NB4 (cell line): ENCODE results near the gene PNCK.

Experiments
- DNase-seq: peaks from one replicate; pipeline ENCODE4 v3.0.0; 2010; ENCODE audit warnings: low read depth
- H3K4me3 ChIP-seq: one replicate; pipeline ENCODE4 v1.5.1; 2011; ENCODE audit warnings: mild to moderate bottlenecking, low read depth, low read length, moderate library complexity
- MYC ChIP-seq: IDR thresholded peaks from 2 replicates; pipeline ENCODE4 v1.6.1; 2011; ENCODE audit warnings: low read depth, low read length
- POLR2A ChIP-seq: IDR thresholded peaks from 2 replicates; pipeline ENCODE4 v1.6.1; 2011; ENCODE audit warnings: mild to moderate bottlenecking; ENCODE audit not compliant: insufficient read length; ENCODE audit errors: extremely low read depth
- TF ChIP-seq, protein P1 (sequence below): IDR thresholded peaks from one replicate; pipeline ENCODE4 v1.5.1; 2012; ENCODE audit warnings: low read depth, low read length
- TF ChIP-seq, protein P2 (sequence below): IDR thresholded peaks from 2 replicates; pipeline ENCODE4 v1.6.1; 2011; ENCODE audit warnings: low read depth, low read length

The PNCK gene

DNA sequence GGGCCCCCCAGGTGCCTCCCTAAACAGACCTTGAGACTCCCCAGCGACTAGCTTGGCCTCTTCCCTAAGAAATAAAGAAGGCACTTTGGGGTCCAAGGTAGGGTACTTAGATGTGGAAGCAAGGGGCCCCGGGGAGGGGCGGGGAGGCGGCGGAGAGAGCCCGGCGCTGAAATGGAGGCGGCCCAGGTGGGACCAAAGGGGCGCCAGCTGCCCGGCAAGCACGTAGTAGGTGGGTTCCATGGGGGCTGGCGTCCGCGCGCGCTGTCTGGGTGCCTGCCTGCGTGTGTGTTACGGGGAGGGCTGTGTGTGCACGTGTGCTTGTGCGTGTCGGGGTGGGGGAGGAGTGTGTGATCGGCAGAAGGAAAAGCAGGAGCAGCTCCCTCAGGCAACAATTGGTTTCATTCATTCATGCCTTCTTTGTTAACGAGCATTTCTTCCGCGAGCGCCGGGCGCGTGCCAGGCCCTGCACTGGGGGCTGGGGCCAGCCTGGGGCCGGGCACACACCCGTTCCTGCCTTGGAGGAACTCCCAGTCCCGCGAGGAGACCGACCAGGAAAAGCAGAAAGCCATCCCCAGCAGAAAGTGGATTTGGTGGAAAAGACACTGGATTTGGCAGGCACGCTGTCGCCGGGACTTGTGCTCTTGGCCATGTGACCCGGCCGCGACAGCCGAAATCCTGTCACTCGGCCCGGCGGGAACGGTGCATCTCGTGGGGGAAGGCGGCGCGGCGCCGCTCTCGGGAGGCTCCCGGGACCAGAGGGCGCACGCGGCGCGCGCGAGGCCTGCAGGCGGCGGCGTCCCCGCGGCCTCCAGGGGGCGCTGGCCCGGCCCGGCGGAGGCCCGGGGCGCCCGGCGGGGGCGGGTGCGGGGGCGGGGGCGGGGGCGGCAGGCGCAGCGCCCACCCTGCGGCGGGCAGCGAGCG lies 29.9 kb downstream of the PNCK start:
- TF ChIP-seq, protein P1, sequence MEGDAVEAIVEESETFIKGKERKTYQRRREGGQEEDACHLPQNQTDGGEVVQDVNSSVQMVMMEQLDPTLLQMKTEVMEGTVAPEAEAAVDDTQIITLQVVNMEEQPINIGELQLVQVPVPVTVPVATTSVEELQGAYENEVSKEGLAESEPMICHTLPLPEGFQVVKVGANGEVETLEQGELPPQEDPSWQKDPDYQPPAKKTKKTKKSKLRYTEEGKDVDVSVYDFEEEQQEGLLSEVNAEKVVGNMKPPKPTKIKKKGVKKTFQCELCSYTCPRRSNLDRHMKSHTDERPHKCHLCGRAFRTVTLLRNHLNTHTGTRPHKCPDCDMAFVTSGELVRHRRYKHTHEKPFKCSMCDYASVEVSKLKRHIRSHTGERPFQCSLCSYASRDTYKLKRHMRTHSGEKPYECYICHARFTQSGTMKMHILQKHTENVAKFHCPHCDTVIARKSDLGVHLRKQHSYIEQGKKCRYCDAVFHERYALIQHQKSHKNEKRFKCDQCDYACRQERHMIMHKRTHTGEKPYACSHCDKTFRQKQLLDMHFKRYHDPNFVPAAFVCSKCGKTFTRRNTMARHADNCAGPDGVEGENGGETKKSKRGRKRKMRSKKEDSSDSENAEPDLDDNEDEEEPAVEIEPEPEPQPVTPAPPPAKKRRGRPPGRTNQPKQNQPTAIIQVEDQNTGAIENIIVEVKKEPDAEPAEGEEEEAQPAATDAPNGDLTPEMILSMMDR = no peak
- TF ChIP-seq, protein P2, sequence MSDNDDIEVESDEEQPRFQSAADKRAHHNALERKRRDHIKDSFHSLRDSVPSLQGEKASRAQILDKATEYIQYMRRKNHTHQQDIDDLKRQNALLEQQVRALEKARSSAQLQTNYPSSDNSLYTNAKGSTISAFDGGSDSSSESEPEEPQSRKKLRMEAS = no peak
- no peak for TF ChIP-seq POLR2A
- TF ChIP-seq MYC = no peak
- DNase-seq = peak; percentile 24
- H3K4me3 ChIP-seq = no peak overlapping the region

DNA sequence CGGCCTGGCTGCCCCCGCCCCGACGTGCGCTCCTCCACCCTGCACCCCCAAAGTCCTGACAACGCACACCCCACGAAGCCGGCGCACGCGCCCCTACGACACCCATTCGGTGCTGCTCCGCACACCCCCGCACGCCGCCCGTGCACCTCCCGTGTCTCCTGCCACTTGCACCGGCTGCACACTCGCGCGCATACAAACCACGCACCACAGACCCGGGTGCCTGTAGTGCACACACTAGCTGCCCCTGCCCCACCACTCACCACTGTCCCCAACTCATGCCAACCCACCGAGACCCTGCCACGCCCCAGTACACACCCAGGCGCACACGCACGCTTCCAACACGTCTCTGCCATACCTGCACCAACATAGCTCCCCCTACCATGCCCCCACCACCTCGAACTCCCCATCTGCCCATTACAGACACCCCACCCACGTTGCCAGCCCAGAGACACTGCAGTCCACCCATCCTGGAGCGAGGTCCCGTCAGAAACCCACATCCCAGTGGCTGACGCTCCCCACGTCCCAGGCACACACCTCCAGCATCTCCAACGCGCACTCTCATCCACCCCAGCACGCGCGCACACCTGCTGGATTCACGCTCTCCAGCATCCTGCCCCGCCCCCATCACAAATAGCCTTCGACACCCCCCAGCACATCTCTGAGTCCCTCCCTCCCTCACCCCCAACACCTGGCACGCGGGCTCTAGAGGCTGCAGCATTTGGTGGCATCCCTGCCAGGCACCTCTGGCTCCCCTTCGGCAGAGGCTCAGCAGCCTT lies 30.8 kb downstream of the PNCK start:
- no peak for DNase-seq
- H3K4me3 ChIP-seq = no peak overlapping the region
- TF ChIP-seq, protein P2 = no peak
- TF ChIP-seq POLR2A = no peak
- TF ChIP-seq, protein P1 = no peak
- TF ChIP-seq MYC = no peak

DNA sequence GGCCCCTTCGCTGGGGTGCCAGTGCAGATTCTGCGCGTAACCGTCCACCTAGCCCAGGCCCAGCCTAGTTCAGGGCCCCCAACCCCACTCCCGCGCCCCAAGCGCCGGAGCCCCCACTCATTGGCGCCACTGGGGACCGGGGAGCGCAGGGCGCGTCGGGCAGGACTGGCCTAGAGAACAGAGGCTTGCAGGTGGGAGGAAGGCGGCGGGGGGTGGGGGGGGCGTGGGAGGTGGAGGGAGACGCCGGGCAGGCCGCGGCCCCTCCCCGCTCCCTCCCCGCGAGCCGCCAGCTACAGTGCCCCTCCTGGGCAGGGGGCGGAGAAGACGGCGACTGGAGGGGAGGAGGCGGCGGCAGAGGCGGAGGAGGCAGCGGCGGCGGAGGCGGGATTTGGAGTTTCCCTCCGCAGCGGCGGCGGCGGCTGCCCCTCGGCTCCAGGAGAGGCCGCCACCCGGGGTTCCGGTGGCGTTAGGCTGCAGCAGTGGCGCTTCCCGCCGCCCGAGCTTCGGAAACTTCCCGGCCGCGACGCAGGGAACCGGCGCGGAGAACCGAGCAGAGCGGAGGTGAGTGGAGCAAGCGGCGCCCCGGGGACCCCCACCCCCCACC lies 31.5 kb downstream of the PNCK start:
- peak; percentile 45 for DNase-seq
- TF ChIP-seq MYC (no peak), POLR2A (no peak)
- TF ChIP-seq, protein P1 = no peak
- TF ChIP-seq, protein P2 = no peak
- H3K4me3 ChIP-seq = no peak overlapping the region

DNA sequence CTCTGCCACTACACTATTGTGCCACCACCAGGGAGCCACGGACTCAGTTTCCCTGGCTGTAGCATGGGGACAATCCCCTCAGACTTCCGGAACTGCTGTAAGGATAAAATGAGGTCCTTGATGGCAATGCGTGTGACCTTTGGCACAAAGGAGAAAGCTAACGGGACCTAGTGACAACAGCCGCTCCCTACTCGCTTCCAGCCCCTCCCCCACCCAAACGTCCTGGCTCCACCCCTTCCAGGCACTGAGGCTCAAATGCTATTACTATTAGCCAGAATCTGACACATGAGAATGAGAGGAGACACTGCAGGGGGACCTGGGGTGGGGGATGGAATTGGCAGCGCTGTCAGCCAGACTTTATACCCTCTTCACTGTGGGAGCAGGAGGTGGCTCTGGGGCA lies 32.0 kb downstream of the PNCK start:
- H3K4me3 ChIP-seq = no peak overlapping the region
- DNase-seq = no peak
- TF ChIP-seq, protein P1 = no peak
- no peak for TF ChIP-seq POLR2A
- no peak for TF ChIP-seq MYC
- TF ChIP-seq, protein P2 = no peak

DNA sequence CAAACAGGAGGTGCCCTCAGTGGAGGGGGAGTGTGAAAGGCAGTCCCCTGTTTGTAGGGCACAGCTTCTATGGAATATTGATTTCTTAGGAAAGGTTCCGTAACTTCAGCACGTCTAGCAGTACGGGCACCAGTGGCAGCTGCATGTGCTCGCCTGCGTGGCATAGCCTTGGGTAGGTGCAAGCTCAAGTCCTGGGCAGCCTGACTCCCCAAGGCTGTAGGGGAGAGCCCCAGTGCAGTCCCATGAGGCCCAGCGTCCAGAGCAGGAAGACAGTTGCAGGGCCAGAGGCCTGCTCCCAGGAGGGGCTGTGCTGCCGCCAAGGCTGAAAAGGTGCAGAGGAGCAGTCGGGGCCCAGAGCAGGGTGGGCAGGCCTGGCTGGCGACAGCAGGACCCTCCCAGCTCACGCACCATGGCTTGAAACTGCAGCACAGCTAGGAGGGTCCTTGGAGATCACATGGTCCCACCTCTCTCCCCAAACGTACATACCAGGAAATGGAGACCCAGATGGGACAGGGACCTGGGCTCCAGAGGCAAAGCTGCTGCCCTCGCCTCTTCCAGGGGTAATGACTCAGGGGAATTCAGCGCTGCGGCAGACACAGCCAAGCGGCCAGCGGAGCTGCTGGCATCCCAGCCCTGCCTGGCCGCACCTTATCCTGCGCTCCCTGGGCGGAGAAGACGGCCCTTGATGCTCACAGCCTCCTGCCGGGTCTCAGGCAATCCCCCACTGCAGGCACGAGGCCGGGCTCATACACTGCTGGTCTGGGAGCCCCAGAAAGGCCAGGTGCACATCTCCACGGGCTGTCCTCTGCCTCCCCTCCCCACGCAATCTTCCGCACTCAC lies 32.7 kb downstream of the PNCK start:
- DNase-seq = no peak
- H3K4me3 ChIP-seq = no peak overlapping the region
- TF ChIP-seq MYC (no peak), POLR2A (no peak)
- TF ChIP-seq, protein P1 = no peak
- TF ChIP-seq, protein P2 = no peak
